Measurements from ENCODE around the gene TGM2.

TGM2 gene

GRCh38 chr20:38173237-38174156 is 8.4 kb upstream of the TGM2 start:
- DNase-seq: no peak

- DNase-seq: no peak
Observed at GRCh38 chr20:38172408-38172807, 7.3 kb upstream of the TGM2 start.

- no peak for DNase-seq
Observed at GRCh38 chr20:38171675-38172043, 6.6 kb upstream of the TGM2 start.

- no peak for DNase-seq
Observed at GRCh38 chr20:38170826-38171674, 6.0 kb upstream of the TGM2 start.

GRCh38 chr20:38170219-38170825 is 5.3 kb upstream of the TGM2 start:
- DNase-seq: peak; percentile 56

GRCh38 chr20:38169636-38170193 is 4.6 kb upstream of the TGM2 start:
- DNase-seq: no peak

GRCh38 chr20:38168791-38169589 is 3.9 kb upstream of the TGM2 start:
- no peak for DNase-seq

- no peak for DNase-seq
Observed at GRCh38 chr20:38167851-38168760, 3.0 kb upstream of the TGM2 start.

GRCh38 chr20:38167328-38167850 is 2.3 kb upstream of the TGM2 start:
- DNase-seq: no peak

- no peak for DNase-seq
Observed at GRCh38 chr20:38166703-38167233, 1.7 kb upstream of the TGM2 start.

- DNase-seq: no peak
Observed at GRCh38 chr20:38165966-38166702, 1.1 kb upstream of the TGM2 start.

- no peak for DNase-seq
Observed at GRCh38 chr20:38164624-38165088, 414 bp downstream of the TGM2 start.

GRCh38 chr20:38164069-38164468 is 1.0 kb downstream of the TGM2 start:
- no peak for DNase-seq

GRCh38 chr20:38162878-38163875 is 1.9 kb downstream of the TGM2 start:
- DNase-seq: no peak

GRCh38 chr20:38162149-38162548 is 2.9 kb downstream of the TGM2 start:
- no peak for DNase-seq

GRCh38 chr20:38161412-38161774 is 3.7 kb downstream of the TGM2 start:
- no peak for DNase-seq

- DNase-seq: no peak
Observed at GRCh38 chr20:38159957-38160756, 4.9 kb downstream of the TGM2 start.

- DNase-seq: no peak
Observed at GRCh38 chr20:38159566-38159956, 5.5 kb downstream of the TGM2 start.
